Panc1 (cell line): Measurements from ENCODE around the gene FOXD4L1. TPM values are rescaled to one million over a fixed set of nuclear protein-coding genes. Genes with fewer than 3 reads are reported as not detected.
"Not testable (repeated sequence)": the region's sequence is repeated elsewhere in the genome, so short reads cannot be mapped to it uniquely, and the experiment has no call there.

Experiments
- ATAC-seq: fragments of 200-7000 bp; cut with Tn5 transposase; 2 replicates; pipeline ENCODE4 v1.9.1; 2020; ENCODE audit warnings: mild to moderate bottlenecking, moderate library complexity
- BruUV-seq: library from RNA; stranded (reverse); fragments of 400-500 nt; replicated peaks from 2 replicates; lab custom pipeline; 2021; lab: Mats Ljungman, UMichigan
- CTCF ChIA-PET: fragments of 300-600 bp; sonication (Branson Sonifier 250); formaldehyde crosslinking; loops from one replicate; lab custom pipeline; 2022; ENCODE audit warnings: antibody characterized with exemption; lab: Charles Lee
- POLR2A ChIA-PET: fragments of 300-600 bp; sonication (Branson Sonifier 250); formaldehyde crosslinking; loops from one replicate; lab custom pipeline; 2022; ENCODE audit warnings: antibody characterized with exemption; lab: Charles Lee
- DNase-seq: peaks from one replicate; pipeline ENCODE4 v3.0.0-alpha.2; 2010; ENCODE audit warnings: low read depth, low spot score
- H3K27ac ChIP-seq: 2 replicates; pipeline ENCODE4 v1.5.1; 2011; ENCODE audit warnings: mild to moderate bottlenecking, low read length, inconsistent platforms
- H3K27me3 ChIP-seq: fragments of 200-500 bp; sonication (Bioruptor generic); 2 replicates; pipeline ENCODE4 v1.6.0; 2014; ENCODE audit warnings: low read length, inconsistent platforms; ENCODE audit not compliant: control insufficient read depth, insufficient read depth
- H3K36me3 ChIP-seq: fragments of 200-500 bp; sonication (Bioruptor generic); 2 replicates; pipeline ENCODE4 v1.5.1; 2014; ENCODE audit warnings: inconsistent platforms, mild to moderate bottlenecking, low read length, moderate library complexity; ENCODE audit not compliant: control insufficient read depth, insufficient read depth
- H3K4me1 ChIP-seq: 2 replicates; pipeline ENCODE4 v1.5.1; 2011; ENCODE audit warnings: inconsistent platforms, mild to moderate bottlenecking, low read length, moderate library complexity; ENCODE audit not compliant: control insufficient read depth, insufficient read depth
- H3K4me3 ChIP-seq, 2 experiments: 2 replicates each; pipeline ENCODE4 v1.5.1; 2011 to 2012; ENCODE audit warnings: low read depth in 2 of 2, low read length in 2 of 2, mild to moderate bottlenecking in 2 of 2, inconsistent platforms in 1 of 2, moderate library complexity in 1 of 2
- H3K9me3 ChIP-seq: fragments of 200-500 bp; sonication (Bioruptor generic); 2 replicates; pipeline ENCODE4 v1.5.1; 2014; ENCODE audit warnings: low read depth, mild to moderate bottlenecking, inconsistent platforms, low read length, moderate library complexity; ENCODE audit not compliant: control insufficient read depth, insufficient read depth
- in situ Hi-C: cut with HindIII; loops from 2 replicates; pipeline ENCODE4 v1.10.0; 2016; ENCODE audit warnings: low sequenced_read_pairs, low pct_unique_long_range_greater_than_20kb
- intact Hi-C: fragments of 100-400 bp; cut with micrococcal nuclease; formaldehyde crosslinking; loops from one replicate; pipeline ENCODE4 v1.10.0; 2022; ENCODE audit not compliant: unreplicated experiment
- total RNA-seq: library from RNA; stranded (reverse); gene quantifications from one replicate; pipeline ENCODE4 v1.2.1, GENCODE V29; 2021; ENCODE audit not compliant: unreplicated experiment

The FOXD4L1 gene
- total RNA-seq, 1 experiment from 2014 or later, result not detected

GRCh38 chr2:113500723-113501038, 2.2 kb downstream of the FOXD4L1 start:
- intact Hi-C loops, ATAC-seq, H3K4me3 ChIP-seq, DNase-seq, H3K36me3 ChIP-seq, in situ Hi-C loops, H3K9me3 ChIP-seq, H3K4me1 ChIP-seq, H3K27ac ChIP-seq, H3K27me3 ChIP-seq, BruUV-seq, CTCF ChIA-PET, POLR2A ChIA-PET: not testable (repeated sequence)

GRCh38 chr2:113502216-113503093, 4.0 kb downstream of the FOXD4L1 start:
- intact Hi-C loops, BruUV-seq, H3K4me1 ChIP-seq, DNase-seq, H3K9me3 ChIP-seq, CTCF ChIA-PET, POLR2A ChIA-PET, in situ Hi-C loops, H3K27me3 ChIP-seq, H3K36me3 ChIP-seq, H3K27ac ChIP-seq: not testable (repeated sequence)
- peak overlapping the region; percentile 19 to 33; a peak in 3 of 4 replicates for H3K4me3 ChIP-seq
- ATAC-seq, result peak; percentile 70

- CTCF ChIA-PET, result not testable (repeated sequence)
Observed at GRCh38 chr2:113503094-113504042, 4.9 kb downstream of the FOXD4L1 start.

GRCh38 chr2:113504081-113504480, 5.6 kb downstream of the FOXD4L1 start:
- intact Hi-C loops, H3K27me3 ChIP-seq, H3K4me3 ChIP-seq, in situ Hi-C loops, DNase-seq, POLR2A ChIA-PET, H3K9me3 ChIP-seq, ATAC-seq, H3K27ac ChIP-seq, H3K4me1 ChIP-seq, H3K36me3 ChIP-seq, CTCF ChIA-PET, BruUV-seq: not testable (repeated sequence)

More at GRCh38 chr2:113503094-113504042, 4.9 kb downstream of the FOXD4L1 start:
- in situ Hi-C loops, H3K36me3 ChIP-seq, H3K4me1 ChIP-seq, POLR2A ChIA-PET, H3K27me3 ChIP-seq, H3K9me3 ChIP-seq, BruUV-seq, intact Hi-C loops, DNase-seq, H3K27ac ChIP-seq: not testable (repeated sequence)
- peak; percentile 69 for ATAC-seq
- H3K4me3 ChIP-seq, result peak overlapping the region; percentile 19 to 29

- H3K4me3 ChIP-seq, CTCF ChIA-PET, H3K27me3 ChIP-seq, H3K9me3 ChIP-seq, H3K36me3 ChIP-seq, in situ Hi-C loops, H3K4me1 ChIP-seq, intact Hi-C loops, POLR2A ChIA-PET, BruUV-seq, H3K27ac ChIP-seq, DNase-seq: not testable (repeated sequence)
- ATAC-seq, result peak; percentile 54
Observed at GRCh38 chr2:113507394-113508140, 9.1 kb downstream of the FOXD4L1 start.

- in situ Hi-C loops, ATAC-seq, H3K27ac ChIP-seq, H3K4me3 ChIP-seq, H3K4me1 ChIP-seq, H3K9me3 ChIP-seq, DNase-seq, intact Hi-C loops, H3K36me3 ChIP-seq, CTCF ChIA-PET, POLR2A ChIA-PET, BruUV-seq, H3K27me3 ChIP-seq: not testable (repeated sequence)
Observed at GRCh38 chr2:113508187-113508586, 9.7 kb downstream of the FOXD4L1 start.
